GM13977 (cell line): Measurements from ENCODE around the gene RNF217.

Experiments used
- DNase-seq: peaks from one replicate; pipeline ENCODE4 v3.0.0; 2012; ENCODE audit warnings: low spot score
- in situ Hi-C: fragments of 300-500 bp; cut with MboI; formaldehyde crosslinking; loops from one replicate; pipeline ENCODE4 v1.12.0; 2022; ENCODE audit warnings: low sequenced_read_pairs, low pct_unique_long_range_greater_than_20kb, mixed read lengths, inconsistent platforms; ENCODE audit not compliant: unreplicated experiment
- TF ChIP-seq, protein P1 (sequence below): IDR thresholded peaks from 2 replicates; pipeline ENCODE4 v1.5.1; 2012; ENCODE audit warnings: mild to moderate bottlenecking, control low read depth; ENCODE audit not compliant: insufficient read depth; ENCODE audit errors: extremely low read depth, missing control alignments

Gene RNF217

DNA sequence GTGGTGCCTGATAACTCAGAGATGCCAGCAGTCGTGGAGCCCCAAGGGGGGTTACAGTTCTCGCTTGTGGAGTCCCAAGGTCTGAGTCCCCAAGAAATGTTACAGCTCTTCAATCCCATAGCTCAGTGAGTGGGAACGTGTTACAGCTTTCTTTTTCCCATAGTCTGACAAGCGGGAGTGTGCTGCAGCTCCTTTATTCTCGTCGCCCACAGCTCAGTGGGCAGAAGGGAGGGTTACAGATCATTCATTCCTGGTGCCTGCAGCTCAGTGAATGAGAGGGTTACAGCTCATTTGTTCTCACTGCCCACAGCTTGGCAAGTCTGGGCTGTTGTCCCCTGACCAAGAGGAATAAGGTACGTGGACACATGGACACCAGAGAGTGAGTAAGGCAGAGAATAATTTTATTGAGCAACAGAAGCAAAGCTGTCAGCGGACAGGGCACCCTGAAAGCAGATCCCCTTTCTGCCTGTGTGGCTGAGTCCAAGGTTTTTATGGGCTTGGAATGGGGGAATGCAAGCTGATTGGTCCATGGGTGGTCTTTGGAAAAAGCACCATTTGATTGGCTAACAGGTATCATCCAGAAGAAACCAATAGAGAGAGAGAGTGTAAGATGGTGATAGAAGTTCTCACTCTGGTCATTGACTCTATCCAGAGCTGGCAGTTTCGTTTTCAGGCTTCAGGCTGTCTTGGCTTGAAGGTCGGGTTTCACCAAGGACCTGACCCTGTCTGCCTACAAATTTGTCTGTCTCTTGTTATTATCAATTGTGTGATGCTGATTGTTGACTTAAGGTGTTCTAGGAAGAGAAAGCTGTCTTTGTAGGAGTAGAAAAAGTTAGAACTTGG is 16.4 kb downstream of the RNF217 start:
- DNase-seq, result no peak
- TF ChIP-seq, protein P1, sequence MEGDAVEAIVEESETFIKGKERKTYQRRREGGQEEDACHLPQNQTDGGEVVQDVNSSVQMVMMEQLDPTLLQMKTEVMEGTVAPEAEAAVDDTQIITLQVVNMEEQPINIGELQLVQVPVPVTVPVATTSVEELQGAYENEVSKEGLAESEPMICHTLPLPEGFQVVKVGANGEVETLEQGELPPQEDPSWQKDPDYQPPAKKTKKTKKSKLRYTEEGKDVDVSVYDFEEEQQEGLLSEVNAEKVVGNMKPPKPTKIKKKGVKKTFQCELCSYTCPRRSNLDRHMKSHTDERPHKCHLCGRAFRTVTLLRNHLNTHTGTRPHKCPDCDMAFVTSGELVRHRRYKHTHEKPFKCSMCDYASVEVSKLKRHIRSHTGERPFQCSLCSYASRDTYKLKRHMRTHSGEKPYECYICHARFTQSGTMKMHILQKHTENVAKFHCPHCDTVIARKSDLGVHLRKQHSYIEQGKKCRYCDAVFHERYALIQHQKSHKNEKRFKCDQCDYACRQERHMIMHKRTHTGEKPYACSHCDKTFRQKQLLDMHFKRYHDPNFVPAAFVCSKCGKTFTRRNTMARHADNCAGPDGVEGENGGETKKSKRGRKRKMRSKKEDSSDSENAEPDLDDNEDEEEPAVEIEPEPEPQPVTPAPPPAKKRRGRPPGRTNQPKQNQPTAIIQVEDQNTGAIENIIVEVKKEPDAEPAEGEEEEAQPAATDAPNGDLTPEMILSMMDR, result no peak
- in situ Hi-C loops, result no loop called here

DNA sequence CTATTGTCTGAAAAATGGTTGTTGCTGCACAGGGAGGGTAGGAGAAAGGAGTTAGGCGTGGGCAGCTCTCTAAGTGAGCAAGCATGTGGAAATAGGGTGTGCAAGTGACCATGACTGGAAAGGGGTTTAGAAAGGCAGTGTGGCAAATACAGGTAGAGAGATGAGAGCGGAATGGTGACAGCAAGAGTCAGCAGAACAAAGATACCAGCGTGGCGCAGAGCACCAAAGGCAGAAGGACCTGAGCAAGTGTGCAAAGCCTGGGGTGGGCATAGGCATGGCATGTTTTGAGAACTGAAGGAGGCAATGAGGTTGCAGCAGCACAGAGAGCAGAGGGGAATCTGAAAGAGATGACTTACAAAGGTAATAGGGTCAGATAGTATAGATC is 17.0 kb downstream of the RNF217 start:
- no peak for DNase-seq
- in situ Hi-C loops, result no loop called here
- TF ChIP-seq, protein P1, result no peak

DNA sequence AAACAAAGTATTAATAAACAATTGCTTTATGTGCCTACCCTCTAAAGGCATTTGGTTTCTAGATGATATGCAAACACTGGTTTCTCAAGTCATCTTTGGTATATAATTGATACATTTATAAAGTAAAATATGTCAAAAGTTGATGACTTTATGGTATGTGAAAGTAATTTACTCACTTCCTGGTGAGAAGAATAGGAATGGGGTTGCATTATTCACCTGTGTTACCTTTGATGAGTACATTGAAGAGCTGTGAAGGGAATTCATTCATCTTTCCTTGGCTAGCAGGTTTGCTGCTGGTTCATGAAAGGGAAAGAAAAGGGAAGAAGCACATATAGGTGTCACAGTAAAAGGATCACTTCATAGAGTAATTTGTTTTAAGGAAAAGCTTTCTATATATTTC is 20.4 kb downstream of the RNF217 start:
- DNase-seq, result no peak
- TF ChIP-seq, protein P1, result no peak
- in situ Hi-C loops, result no loop called here

DNA sequence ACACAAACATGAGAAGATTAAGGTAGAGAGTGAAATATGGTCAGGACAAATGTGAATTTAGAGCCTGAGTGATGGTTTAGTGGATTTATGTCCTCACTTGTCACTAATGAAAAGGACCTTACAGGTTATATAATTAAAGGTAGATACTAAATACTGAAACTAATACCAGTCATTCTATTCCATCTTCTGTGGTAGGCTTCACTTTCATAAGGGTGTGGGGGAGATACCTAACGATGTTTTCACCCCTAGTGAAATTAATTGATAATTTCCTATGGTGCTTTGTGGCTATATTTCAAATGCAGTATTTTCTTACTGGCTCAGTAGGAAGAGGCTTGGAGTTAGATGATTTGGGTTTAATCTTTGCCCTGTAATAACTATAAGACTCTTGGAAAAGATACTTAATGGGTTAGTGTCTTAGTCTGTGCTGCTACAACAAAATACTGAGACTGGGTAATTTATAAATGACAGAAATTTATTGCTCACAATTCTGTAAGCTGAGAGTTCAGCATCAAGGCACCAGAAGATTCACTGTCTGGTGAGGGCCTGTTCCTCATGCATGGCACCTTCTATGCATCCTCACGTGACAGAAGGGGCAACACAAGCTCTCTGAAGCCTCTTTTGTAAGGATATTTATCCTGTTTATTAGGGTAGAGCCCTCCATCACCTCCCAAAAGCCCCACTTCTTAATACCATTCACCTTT is 21.3 kb downstream of the RNF217 start:
- DNase-seq, result no peak
- TF ChIP-seq, protein P1, result no peak
- in situ Hi-C loops, result no loop called here

DNA sequence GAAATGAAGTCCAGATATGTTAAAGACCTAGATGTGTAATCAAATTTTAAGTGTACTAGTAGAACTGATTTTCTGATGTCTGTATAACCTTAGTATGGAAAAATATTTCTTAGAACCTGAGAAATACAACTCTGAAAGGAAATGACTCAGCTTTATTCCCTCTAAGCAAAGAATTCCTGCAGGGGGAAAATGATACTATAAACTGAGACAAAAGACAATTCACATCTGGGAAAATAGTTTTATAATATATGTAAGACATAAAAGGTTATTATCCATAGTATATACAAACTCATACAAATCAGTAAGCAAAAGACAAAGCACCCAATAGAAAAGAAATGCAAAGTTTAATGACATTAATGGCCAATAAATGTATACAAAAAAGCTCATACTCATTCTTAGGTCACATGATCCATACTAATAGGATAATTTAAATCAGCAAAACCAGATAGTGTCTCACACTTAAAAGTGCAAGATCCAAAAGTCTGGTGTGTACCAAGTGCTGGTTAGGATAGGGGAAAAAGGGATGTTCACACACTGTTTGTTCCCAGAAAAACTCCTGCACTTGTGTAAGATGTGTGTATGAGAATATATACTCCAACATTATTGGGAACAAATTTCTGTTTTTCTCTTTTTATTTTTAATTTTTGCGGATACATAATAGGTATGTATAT is 22.6 kb downstream of the RNF217 start:
- TF ChIP-seq, protein P1, result no peak
- DNase-seq, result no peak
- in situ Hi-C loops, result no loop called here

DNA sequence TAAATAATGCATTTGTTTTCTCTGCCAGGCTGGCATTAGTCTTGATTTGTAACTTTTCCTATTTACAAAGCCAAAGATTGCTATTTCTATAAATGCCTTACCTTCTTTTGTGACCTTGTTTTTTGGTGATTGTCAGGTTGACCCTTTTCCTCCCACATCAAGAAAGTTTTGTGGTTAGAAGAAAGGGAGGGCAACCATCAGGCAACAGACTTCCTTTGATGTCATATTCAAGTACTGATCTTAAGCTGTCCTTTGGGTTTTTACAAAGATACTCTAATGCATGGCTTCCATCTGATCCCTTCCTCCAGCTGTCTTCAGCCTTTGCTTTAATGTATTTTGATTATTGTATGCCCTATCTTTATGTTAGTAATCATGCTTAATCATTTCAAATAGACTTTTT is 23.9 kb downstream of the RNF217 start:
- DNase-seq, result no peak
- TF ChIP-seq, protein P1, result no peak
- in situ Hi-C loops, result no loop called here
